Hematopoietic multipotent progenitor cell treated with erythropoietin and hydrocortisone succinate and interleukin-3 and kit ligand, for 17 days (in vitro differentiated cells): ENCODE results near the gene DNAJC18.
A peak's percentile ranks its signal among the peaks of the same experiment; 100 is the strongest.
"Not testable (repeated sequence)": the region's sequence is repeated elsewhere in the genome, so short reads cannot be mapped to it uniquely, and the experiment has no call there.

Experiments
- DNase-seq: peaks from one replicate; pipeline ENCODE4 v3.0.0-alpha.2; 2015; ENCODE audit warnings: low spot score

The DNAJC18 gene

GRCh38 chr5:139386956-139387355 is 52.4 kb downstream of the DNAJC18 start:
- not testable (repeated sequence) for DNase-seq

- no peak for DNase-seq
Measured at GRCh38 chr5:139386050-139386438, 53.3 kb downstream of the DNAJC18 start.

- peak; percentile 55 for DNase-seq
Measured at GRCh38 chr5:139385061-139386049, 54.0 kb downstream of the DNAJC18 start.

- no peak for DNase-seq
Measured at GRCh38 chr5:139384591-139385051, 54.7 kb downstream of the DNAJC18 start.

GRCh38 chr5:139383993-139384590 is 55.2 kb downstream of the DNAJC18 start:
- DNase-seq, result no peak

GRCh38 chr5:139383275-139383992 is 55.9 kb downstream of the DNAJC18 start, which contains the start of gene SLC23A1:
TSS of gene SLC23A1 (minus strand) at chr5:139383297. CDS start at chr5:139383253, 44 bp downstream.
- no peak for DNase-seq

GRCh38 chr5:139382807-139383206 is 56.5 kb downstream of the DNAJC18 start:
- no peak for DNase-seq

GRCh38 chr5:139381837-139382761 is 57.2 kb downstream of the DNAJC18 start:
- DNase-seq, result no peak

GRCh38 chr5:139379626-139380449 is 59.5 kb downstream of the DNAJC18 start:
- no peak for DNase-seq

- no peak for DNase-seq
Measured at GRCh38 chr5:139378941-139379361, 60.4 kb downstream of the DNAJC18 start.

GRCh38 chr5:139378101-139378825 is 61.1 kb downstream of the DNAJC18 start:
- DNase-seq, result no peak

- DNase-seq, result no peak
Measured at GRCh38 chr5:139377226-139377625, 62.1 kb downstream of the DNAJC18 start.

- no peak for DNase-seq
Measured at GRCh38 chr5:139376364-139376763, 63.0 kb downstream of the DNAJC18 start.

- DNase-seq, result no peak
Measured at GRCh38 chr5:139374909-139375308, 64.4 kb downstream of the DNAJC18 start.

- no peak for DNase-seq
Measured at GRCh38 chr5:139371482-139372435, 67.6 kb downstream of the DNAJC18 start.

GRCh38 chr5:139369181-139369580 is 70.1 kb downstream of the DNAJC18 start:
- DNase-seq, result no peak

- peak; percentile 32 for DNase-seq
Measured at GRCh38 chr5:139368613-139369012, 70.7 kb downstream of the DNAJC18 start.

- no peak for DNase-seq
Measured at GRCh38 chr5:139364466-139364865, 74.9 kb downstream of the DNAJC18 start.
